ENCODE measurements around the gene SPAG16. TPM values are rescaled to one million over a fixed set of nuclear protein-coding genes. Genes with fewer than 3 reads are reported as not detected.

SPAG16 gene
- polyA plus RNA-seq, 2 of the 4 experiments (the other 2 are of a cell fraction) = 19.1 to 27.6 TPM

- TF ChIP-seq CHD2 (IDR thresholded peaks at IDR 0.05; ENCODE audit: low read length, partially characterized antibody) (no peak), HMGXB4 (CRISPR knock-in tag; IDR thresholded peaks at IDR 0.05; ENCODE audit: borderline replicate concordance) (no peak), MYC (IDR thresholded peaks at IDR 0.05; ENCODE audit: borderline replicate concordance, low read length) (no peak), CHD4 (IDR thresholded peaks at IDR 0.05; ENCODE audit: borderline replicate concordance) (no peak), JUNB (IDR thresholded peaks at IDR 0.05) (no peak)
- DNase-seq (ENCODE audit: low read depth in 1 of 2, low spot score in 1 of 2) = no peak
- no peak for FAIRE-seq
- no peak overlapping the region for H3K4me3 ChIP-seq
- no peaks in the 10 kb centered on the region for H3K4me1 ChIP-seq
- no peaks in the 10 kb centered on the region for H3K9me3 ChIP-seq
- H3K27ac ChIP-seq = no peak overlapping the region
- no peak overlapping the region for H3K4me2 ChIP-seq
- ATAC-seq = no peak
- ChIA-PET POLR2A (no interaction called here), CTCF (no interaction called here)
These were observed 205.8 kb downstream of the SPAG16 start for GRCh38 chr2:213490087-213490486.

- POLR2A ChIA-PET = no interaction called here
- 3% methylated on average over 1 of the region's 1 CpG for WGBS (ENCODE audit: missing lambda C conversion rate)
- no peak for TF ChIP-seq PBX3 (IDR thresholded peaks at IDR 0.05)
- TF ChIP-seq HES2 (IDR thresholded peaks at IDR 0.05) = no peak
- no peak for TF ChIP-seq ZC3H11A (IDR thresholded peaks at IDR 0.05)
- TF ChIP-seq E2F6 (IDR thresholded peaks at IDR 0.05; ENCODE audit: borderline replicate concordance, low read depth) = no peak
- no peak for TF ChIP-seq KDM5A (IDR thresholded peaks at IDR 0.05)
- TF ChIP-seq RNF2 (IDR thresholded peaks at IDR 0.05; ENCODE audit: borderline replicate concordance, low read depth) = no peak
- no peak for TF ChIP-seq MAFK (IDR thresholded peaks at IDR 0.05; ENCODE audit: partially characterized antibody)
- no peak for TF ChIP-seq POLR2AphosphoS2 (conservative IDR thresholded peaks at IDR 0.05; ENCODE audit: low read length)
- no peak for TF ChIP-seq EHMT2 (IDR thresholded peaks at IDR 0.05; ENCODE audit: low read depth)
- no peak for TF ChIP-seq RFX5 (IDR thresholded peaks at IDR 0.05)
- no peak for TF ChIP-seq SREBF2 (IDR thresholded peaks at IDR 0.05)
- no peak for TF ChIP-seq POLR2A (IDR thresholded peaks at IDR 0.05; ENCODE audit: low read length)
- no peak for TF ChIP-seq CHD4 (IDR thresholded peaks at IDR 0.05; ENCODE audit: borderline replicate concordance)
- no peak for TF ChIP-seq GATA3 (IDR thresholded peaks at IDR 0.05; ENCODE audit: borderline replicate concordance)
- TF ChIP-seq HOXB13 (CRISPR knock-in tag; IDR thresholded peaks at IDR 0.05; ENCODE audit: low read depth) = no peak
- TF ChIP-seq RARB (CRISPR knock-in tag; IDR thresholded peaks at IDR 0.05) = no peak
- TF ChIP-seq RCOR1 (IDR thresholded peaks at IDR 0.05; ENCODE audit: low read depth, low read length) = no peak
- no peak for TF ChIP-seq ATOH8 (CRISPR knock-in tag; IDR thresholded peaks at IDR 0.05; ENCODE audit: low read depth)
These were observed 207.1 kb downstream of the SPAG16 start for GRCh38 chr2:213491376-213491775.

More at GRCh38 chr2:213491376-213491775, 207.1 kb downstream of the SPAG16 start:
- H3K4me3 ChIP-seq = no peak overlapping the region
- CTCF ChIA-PET = no interaction called here
- DNase-seq (ENCODE audit: low read depth in 1 of 2, low spot score in 1 of 2) (no peak), FAIRE-seq (no peak), ATAC-seq (no peak)
- no peak overlapping the region for H3K4me2 ChIP-seq
- no peak overlapping the region for H3K27ac ChIP-seq
- no peaks in the 10 kb centered on the region for H3K4me1 ChIP-seq
- H3K9me3 ChIP-seq = no peaks in the 10 kb centered on the region

All from A549 (cell line).